ENCODE results near the gene CAMTA2.

DNA sequence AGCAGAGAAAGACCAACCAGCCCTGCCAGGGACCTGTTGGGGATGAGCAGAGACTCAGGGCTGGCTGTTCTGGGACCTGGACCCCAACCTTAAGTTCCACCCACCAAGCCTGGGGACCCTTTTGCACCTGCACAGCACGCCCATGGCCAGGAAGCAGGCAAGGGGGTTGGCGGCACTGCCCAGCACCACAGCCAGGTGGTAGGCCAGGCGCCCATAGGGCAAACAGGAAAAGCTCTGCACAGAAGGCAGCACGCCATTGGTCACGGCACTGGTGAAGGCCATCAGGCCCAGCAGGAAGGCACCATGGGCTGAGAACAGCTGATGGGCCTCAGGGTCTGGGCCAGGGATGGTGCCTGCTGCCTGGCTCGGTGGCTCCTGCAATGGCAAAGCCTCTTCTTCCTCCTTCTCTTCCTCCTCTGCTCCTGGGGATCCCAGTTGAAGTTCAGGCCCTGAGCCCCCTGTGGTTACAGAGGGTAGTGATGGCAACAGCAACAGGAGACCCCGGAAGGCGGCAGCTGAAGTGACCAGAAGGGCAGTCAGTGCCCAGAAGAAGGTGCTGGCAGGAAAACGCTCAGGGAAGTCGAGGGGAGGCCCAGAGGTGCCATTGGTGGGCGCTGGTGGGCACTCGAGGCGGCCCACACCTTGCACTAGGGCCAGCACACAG is 46.0 kb upstream of the CAMTA2 start:
- TF ChIP-seq, protein P1, sequence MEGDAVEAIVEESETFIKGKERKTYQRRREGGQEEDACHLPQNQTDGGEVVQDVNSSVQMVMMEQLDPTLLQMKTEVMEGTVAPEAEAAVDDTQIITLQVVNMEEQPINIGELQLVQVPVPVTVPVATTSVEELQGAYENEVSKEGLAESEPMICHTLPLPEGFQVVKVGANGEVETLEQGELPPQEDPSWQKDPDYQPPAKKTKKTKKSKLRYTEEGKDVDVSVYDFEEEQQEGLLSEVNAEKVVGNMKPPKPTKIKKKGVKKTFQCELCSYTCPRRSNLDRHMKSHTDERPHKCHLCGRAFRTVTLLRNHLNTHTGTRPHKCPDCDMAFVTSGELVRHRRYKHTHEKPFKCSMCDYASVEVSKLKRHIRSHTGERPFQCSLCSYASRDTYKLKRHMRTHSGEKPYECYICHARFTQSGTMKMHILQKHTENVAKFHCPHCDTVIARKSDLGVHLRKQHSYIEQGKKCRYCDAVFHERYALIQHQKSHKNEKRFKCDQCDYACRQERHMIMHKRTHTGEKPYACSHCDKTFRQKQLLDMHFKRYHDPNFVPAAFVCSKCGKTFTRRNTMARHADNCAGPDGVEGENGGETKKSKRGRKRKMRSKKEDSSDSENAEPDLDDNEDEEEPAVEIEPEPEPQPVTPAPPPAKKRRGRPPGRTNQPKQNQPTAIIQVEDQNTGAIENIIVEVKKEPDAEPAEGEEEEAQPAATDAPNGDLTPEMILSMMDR (optimal IDR thresholded peaks at IDR 0.05 in 1 of 3, IDR thresholded peaks at IDR 0.05 in 1 of 3, conservative IDR thresholded peaks at IDR 0.05 in 1 of 3; ENCODE audit: extremely low read depth in 1 of 3, insufficient read depth in 2 of 3, low read length in 3 of 3): no peak
- no peak for TF ChIP-seq EZH2 (IDR thresholded peaks at IDR 0.05; ENCODE audit: low read length)
